ENCODE measurements around the gene CHCHD10.

Gene CHCHD10

GRCh38 chr22:23762842-23763578 is 4.8 kb downstream of the CHCHD10 start, which contains the start of gene C22orf15:
Gene C22orf15, plus strand, starts transcription at chr22:23762990. Its CDS starts 317 bp downstream, at chr22:23763307.
- peak within 1 kb of the TSS; percentile 40 for H3K4me3 ChIP-seq (ENCODE audit: low read depth, low read length)
- DNase-seq (ENCODE audit: low read depth): no peak
- TF ChIP-seq, protein P1, sequence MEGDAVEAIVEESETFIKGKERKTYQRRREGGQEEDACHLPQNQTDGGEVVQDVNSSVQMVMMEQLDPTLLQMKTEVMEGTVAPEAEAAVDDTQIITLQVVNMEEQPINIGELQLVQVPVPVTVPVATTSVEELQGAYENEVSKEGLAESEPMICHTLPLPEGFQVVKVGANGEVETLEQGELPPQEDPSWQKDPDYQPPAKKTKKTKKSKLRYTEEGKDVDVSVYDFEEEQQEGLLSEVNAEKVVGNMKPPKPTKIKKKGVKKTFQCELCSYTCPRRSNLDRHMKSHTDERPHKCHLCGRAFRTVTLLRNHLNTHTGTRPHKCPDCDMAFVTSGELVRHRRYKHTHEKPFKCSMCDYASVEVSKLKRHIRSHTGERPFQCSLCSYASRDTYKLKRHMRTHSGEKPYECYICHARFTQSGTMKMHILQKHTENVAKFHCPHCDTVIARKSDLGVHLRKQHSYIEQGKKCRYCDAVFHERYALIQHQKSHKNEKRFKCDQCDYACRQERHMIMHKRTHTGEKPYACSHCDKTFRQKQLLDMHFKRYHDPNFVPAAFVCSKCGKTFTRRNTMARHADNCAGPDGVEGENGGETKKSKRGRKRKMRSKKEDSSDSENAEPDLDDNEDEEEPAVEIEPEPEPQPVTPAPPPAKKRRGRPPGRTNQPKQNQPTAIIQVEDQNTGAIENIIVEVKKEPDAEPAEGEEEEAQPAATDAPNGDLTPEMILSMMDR (IDR thresholded peaks at IDR 0.05; ENCODE audit: insufficient read depth, low read depth, low read length, missing control alignments): no peak

- DNase-seq (ENCODE audit: low read depth): no peak
- TF ChIP-seq, protein P1 (IDR thresholded peaks at IDR 0.05; ENCODE audit: insufficient read depth, low read depth, low read length, missing control alignments): no peak
- no peak overlapping the region for H3K4me3 ChIP-seq (ENCODE audit: low read depth, low read length)
Observed at GRCh38 chr22:23760056-23760455, 7.7 kb downstream of the CHCHD10 start.

DNA sequence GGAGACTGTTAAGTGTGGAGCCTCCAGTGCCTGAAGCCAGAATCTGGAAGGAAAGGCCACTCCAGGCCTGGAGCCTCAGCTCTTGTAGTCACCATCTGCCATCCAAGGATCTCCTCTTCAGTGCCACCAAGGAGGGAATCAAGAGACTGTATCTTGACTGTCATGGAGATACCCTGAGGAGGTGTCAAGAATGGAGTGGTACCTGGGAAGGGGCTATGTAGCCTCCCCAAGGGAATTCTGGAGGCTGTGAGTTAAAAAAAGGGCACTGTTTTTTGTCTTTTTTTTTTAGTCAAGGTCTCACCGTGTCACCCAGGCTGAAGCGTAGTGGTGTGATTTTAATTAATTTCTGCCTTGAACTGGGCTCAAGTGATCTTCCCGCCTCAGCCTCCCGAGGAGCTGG is 8.2 kb downstream of the CHCHD10 start:
- DNase-seq (ENCODE audit: low read depth): no peak
- no peak overlapping the region for H3K4me3 ChIP-seq (ENCODE audit: low read depth, low read length)
- TF ChIP-seq, protein P1 (IDR thresholded peaks at IDR 0.05; ENCODE audit: insufficient read depth, low read depth, low read length, missing control alignments): no peak

DNA sequence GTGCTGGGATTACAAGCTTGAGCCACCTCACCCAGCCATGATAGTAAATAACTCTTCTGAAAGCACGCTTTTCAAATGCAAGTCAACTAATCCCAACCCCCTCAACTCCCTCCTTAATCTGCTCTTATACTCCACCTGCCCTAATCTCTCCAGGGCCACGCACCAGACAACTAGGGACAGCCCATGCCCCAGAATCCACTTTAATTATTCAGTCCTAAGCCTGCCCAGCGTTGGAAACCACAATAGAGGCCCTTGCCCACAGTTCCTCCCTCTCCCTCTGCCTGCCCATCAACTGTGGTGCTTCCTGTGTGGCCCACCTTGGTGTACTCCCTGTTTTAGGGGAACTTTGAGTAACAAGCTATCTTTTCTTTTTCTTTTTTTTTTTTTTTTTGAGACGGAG is 10.9 kb downstream of the CHCHD10 start:
- TF ChIP-seq, protein P1 (IDR thresholded peaks at IDR 0.05; ENCODE audit: insufficient read depth, low read depth, low read length, missing control alignments): no peak
- no peak overlapping the region for H3K4me3 ChIP-seq (ENCODE audit: low read depth, low read length)
- no peak for DNase-seq (ENCODE audit: low read depth)

GRCh38 chr22:23755711-23756110 is 12.1 kb downstream of the CHCHD10 start:
- no peak for DNase-seq (ENCODE audit: low read depth)
- no peak overlapping the region for H3K4me3 ChIP-seq (ENCODE audit: low read depth, low read length)
- TF ChIP-seq, protein P1 (IDR thresholded peaks at IDR 0.05; ENCODE audit: insufficient read depth, low read depth, low read length, missing control alignments): no peak

DNA sequence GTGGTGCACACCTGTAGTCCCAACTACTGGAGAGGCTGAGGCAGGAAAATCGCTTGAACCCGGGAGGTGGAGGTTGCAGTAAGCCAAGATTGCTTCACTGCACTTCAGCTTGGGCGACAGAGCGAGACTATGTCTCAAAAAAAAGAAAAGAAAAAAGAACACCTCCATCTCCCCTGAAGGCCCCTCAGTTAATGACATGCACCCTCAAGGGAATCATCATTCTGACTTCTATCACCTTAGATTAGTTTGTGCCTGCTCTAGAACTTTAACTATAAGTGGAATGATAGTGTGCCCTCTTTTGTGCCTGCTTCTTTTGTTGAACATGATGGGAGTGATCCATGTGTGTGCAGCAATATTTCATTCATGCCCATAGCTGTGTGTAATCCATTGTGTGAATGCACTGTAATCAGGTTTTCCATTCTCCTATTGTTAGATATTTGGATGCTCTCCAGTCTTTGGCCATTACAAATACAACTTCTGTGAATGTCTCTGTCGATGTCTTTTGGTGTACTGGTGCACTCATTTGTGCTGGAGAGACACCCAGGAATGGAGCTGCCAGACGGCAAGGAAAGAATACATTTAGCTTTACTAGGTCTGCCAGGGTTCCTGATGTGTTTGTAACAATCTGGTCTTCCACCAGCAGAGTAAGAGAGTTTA is 12.7 kb downstream of the CHCHD10 start:
- H3K4me3 ChIP-seq (ENCODE audit: low read depth, low read length): no peak overlapping the region
- TF ChIP-seq, protein P1 (IDR thresholded peaks at IDR 0.05; ENCODE audit: insufficient read depth, low read depth, low read length, missing control alignments): no peak
- DNase-seq (ENCODE audit: low read depth): no peak
